ENCODE data around the gene HECA. TPM values are rescaled to one million over a fixed set of nuclear protein-coding genes. Genes with fewer than 3 reads are reported as not detected.

HECA gene
- total RNA-seq, 2 experiments from 2014 or later: 203 to 207 TPM

DNA sequence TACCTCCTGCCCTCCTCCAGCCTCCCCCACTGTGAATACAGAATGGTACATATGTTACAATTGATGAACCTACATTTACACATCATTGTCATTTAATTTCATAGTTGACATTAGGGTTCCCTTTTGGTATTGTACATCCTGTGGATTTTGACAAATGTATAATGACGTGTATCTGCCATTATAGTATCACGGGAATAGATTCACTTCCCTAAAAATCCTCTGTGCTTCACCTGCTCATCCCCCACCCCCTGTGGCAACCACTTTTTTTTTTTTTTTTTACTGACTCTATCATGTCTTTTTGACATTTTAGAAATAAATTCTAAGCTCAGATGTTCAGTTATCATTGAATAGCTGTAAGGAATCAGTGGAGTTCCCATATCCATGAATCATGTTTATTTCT lies 30.4 kb downstream of the HECA start:
- Mint-ChIP-seq H3K36me3 (ENCODE audit: low read depth) (peaks cover 82% of the 10 kb centered on the region), H3K27ac (peak overlapping the region; percentile 84), H3K27me3 (no peaks in the 10 kb centered on the region), H3K4me3 (peak overlapping the region; percentile 27), H3K4me1 (ENCODE audit: low read depth) (peaks cover 97% of the 10 kb centered on the region), H3K9me3 (no peaks in the 10 kb centered on the region)
- TF ChIP-seq, protein P1, sequence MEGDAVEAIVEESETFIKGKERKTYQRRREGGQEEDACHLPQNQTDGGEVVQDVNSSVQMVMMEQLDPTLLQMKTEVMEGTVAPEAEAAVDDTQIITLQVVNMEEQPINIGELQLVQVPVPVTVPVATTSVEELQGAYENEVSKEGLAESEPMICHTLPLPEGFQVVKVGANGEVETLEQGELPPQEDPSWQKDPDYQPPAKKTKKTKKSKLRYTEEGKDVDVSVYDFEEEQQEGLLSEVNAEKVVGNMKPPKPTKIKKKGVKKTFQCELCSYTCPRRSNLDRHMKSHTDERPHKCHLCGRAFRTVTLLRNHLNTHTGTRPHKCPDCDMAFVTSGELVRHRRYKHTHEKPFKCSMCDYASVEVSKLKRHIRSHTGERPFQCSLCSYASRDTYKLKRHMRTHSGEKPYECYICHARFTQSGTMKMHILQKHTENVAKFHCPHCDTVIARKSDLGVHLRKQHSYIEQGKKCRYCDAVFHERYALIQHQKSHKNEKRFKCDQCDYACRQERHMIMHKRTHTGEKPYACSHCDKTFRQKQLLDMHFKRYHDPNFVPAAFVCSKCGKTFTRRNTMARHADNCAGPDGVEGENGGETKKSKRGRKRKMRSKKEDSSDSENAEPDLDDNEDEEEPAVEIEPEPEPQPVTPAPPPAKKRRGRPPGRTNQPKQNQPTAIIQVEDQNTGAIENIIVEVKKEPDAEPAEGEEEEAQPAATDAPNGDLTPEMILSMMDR (IDR thresholded peaks at IDR 0.05): no peak
- ChIA-PET POLR2A (interaction anchor here (0.9 to 10.4 kb wide), 5 partner anchors 20 to 209 kb away, joined by 3 to 157 read pairs (median 6); partner anchors contain the start of gene CITED2), CTCF (interaction anchor here (0.9 to 2.9 kb wide), 5 partner anchors 24 to 40 kb away, joined by 3 to 12 read pairs (median 3); no protein-coding TSS in a partner anchor)
- peaks cover 67% of the 10 kb centered on the region for H3K36me3 ChIP-seq (ENCODE audit: insufficient read depth, low read length)
- no peak overlapping the region for H3K4me3 ChIP-seq (ENCODE audit: low read length)
- H3K27me3 ChIP-seq (ENCODE audit: control insufficient read depth in 1 of 2, insufficient read depth in 2 of 2, low read length in 2 of 2): no peaks in the 10 kb centered on the region
- peaks cover 74% of the 10 kb centered on the region for H3K4me1 ChIP-seq (ENCODE audit: insufficient read depth, low read length)
- peak overlapping the region in 1 of 2 donors; percentile 29 for H3K27ac ChIP-seq (ENCODE audit: low read depth in 1 of 2, low read length in 2 of 2)
- DNase-seq: no peak
- no peaks in the 10 kb centered on the region for H3K9me3 ChIP-seq (ENCODE audit: control insufficient read depth in 1 of 2, insufficient read depth in 1 of 2, low read length in 2 of 2)
- no peak for ATAC-seq (ENCODE audit: poor library complexity)
- intact Hi-C loops (cut with DNase I, micrococcal nuclease): no loop called here

DNA sequence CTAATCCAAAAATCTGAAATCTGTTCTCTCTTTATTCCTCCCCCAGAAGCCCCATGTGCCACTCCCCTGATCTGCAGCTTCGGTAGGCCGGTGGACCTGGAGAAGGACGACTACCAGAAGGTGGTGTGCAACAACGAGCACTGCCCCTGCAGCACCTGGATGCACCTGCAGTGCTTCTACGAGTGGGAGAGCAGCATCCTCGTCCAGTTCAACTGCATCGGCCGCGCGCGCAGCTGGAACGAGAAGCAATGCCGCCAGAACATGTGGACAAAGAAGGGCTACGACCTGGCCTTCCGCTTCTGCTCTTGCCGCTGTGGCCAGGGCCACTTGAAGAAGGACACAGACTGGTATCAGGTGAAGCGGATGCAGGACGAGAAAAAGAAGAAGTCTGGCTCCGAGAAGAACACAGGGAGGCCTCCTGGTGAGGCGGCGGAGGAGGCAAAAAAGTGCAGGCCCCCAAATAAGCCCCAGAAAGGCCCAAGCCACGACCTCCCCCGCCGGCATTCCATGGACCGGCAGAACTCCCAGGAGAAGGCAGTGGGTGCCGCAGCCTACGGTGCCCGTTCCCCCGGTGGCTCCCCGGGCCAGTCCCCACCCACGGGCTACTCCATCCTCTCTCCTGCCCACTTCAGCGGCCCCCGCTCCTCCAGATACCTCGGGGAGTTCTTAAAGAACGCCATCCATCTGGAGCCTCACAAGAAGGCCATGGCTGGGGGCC lies 31.5 kb downstream of the HECA start:
- ChIA-PET POLR2A (interaction anchor here (0.7 to 10.4 kb wide), 4 partner anchors 9 to 53 kb away, joined by 4 to 157 read pairs (median 49); no protein-coding TSS in a partner anchor), CTCF (interaction anchor here (1.1 to 2.9 kb wide), 2 partner anchors 29 to 34 kb away, joined by 3 to 12 read pairs; no protein-coding TSS in a partner anchor)
- Histone ChIP-seq H3K4me3 (ENCODE audit: low read length) (no peak overlapping the region), H3K36me3 (ENCODE audit: insufficient read depth, low read length) (peaks cover 77% of the 10 kb centered on the region), H3K4me1 (ENCODE audit: insufficient read depth, low read length) (peaks cover 72% of the 10 kb centered on the region), H3K9me3 (ENCODE audit: control insufficient read depth in 1 of 2, insufficient read depth in 1 of 2, low read length in 2 of 2) (no peaks in the 10 kb centered on the region), H3K27ac (ENCODE audit: low read depth in 1 of 2, low read length in 2 of 2) (no peak overlapping the region), H3K27me3 (ENCODE audit: control insufficient read depth in 1 of 2, insufficient read depth in 2 of 2, low read length in 2 of 2) (no peaks in the 10 kb centered on the region)
- intact Hi-C loops (cut with DNase I, micrococcal nuclease): no loop called here
- TF ChIP-seq, protein P1 (IDR thresholded peaks at IDR 0.05): no peak
- H3K27me3 Mint-ChIP-seq: no peaks in the 10 kb centered on the region
- no peaks in the 10 kb centered on the region for H3K9me3 Mint-ChIP-seq
- ATAC-seq (ENCODE audit: poor library complexity): no peak
- H3K4me1 Mint-ChIP-seq (ENCODE audit: low read depth): peaks cover 97% of the 10 kb centered on the region
- no peak overlapping the region for H3K27ac Mint-ChIP-seq
- no peak overlapping the region for H3K4me3 Mint-ChIP-seq
- DNase-seq: no peak
- peaks cover 86% of the 10 kb centered on the region for H3K36me3 Mint-ChIP-seq (ENCODE audit: low read depth)

DNA sequence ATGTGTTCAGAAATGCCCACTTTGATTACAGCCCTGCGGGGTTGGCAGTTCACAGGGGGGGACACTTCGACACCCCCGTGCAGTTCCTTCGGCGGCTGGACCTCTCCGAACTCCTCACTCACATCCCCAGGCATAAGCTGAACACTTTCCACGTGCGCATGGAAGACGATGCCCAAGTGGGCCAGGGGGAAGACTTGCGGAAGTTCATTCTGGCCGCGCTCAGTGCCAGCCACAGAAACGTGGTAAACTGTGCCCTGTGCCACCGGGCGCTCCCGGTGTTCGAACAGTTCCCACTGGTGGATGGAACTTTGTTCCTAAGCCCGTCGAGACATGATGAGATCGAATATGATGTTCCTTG lies 32.1 kb downstream of the HECA start:
- TF ChIP-seq, protein P1 (IDR thresholded peaks at IDR 0.05): no peak
- no peaks in the 10 kb centered on the region for H3K27me3 ChIP-seq (ENCODE audit: control insufficient read depth in 1 of 2, insufficient read depth in 2 of 2, low read length in 2 of 2)
- peaks cover 82% of the 10 kb centered on the region for H3K36me3 ChIP-seq (ENCODE audit: insufficient read depth, low read length)
- H3K27me3 Mint-ChIP-seq: no peaks in the 10 kb centered on the region
- POLR2A ChIA-PET: interaction anchor here (9.3 to 10.4 kb wide), 2 partner anchors 22 to 28 kb away, joined by 92 to 157 read pairs; no protein-coding TSS in a partner anchor
- H3K4me3 ChIP-seq (ENCODE audit: low read length): no peak overlapping the region
- ATAC-seq (ENCODE audit: poor library complexity): no peak
- H3K4me1 Mint-ChIP-seq (ENCODE audit: low read depth): peaks cover 95% of the 10 kb centered on the region
- H3K4me3 Mint-ChIP-seq: no peak overlapping the region
- H3K9me3 ChIP-seq (ENCODE audit: control insufficient read depth in 1 of 2, insufficient read depth in 1 of 2, low read length in 2 of 2): no peaks in the 10 kb centered on the region
- peaks cover 75% of the 10 kb centered on the region for H3K4me1 ChIP-seq (ENCODE audit: insufficient read depth, low read length)
- DNase-seq: no peak
- CTCF ChIA-PET: interaction anchor here (1.3 kb wide), 1 partner anchor 11 kb away, joined by 3 read pairs; no protein-coding TSS in a partner anchor
- H3K27ac ChIP-seq (ENCODE audit: low read depth in 1 of 2, low read length in 2 of 2): no peak overlapping the region
- H3K36me3 Mint-ChIP-seq (ENCODE audit: low read depth): peaks cover 87% of the 10 kb centered on the region
- no peaks in the 10 kb centered on the region for H3K9me3 Mint-ChIP-seq
- intact Hi-C loops (cut with DNase I, micrococcal nuclease): no loop called here
- peak overlapping the region; percentile 48 for H3K27ac Mint-ChIP-seq

Data from CD4-positive, alpha-beta T cell (primary cell).